GM19238 (cell line): Measurements from ENCODE around the gene ARHGAP26.

Experiments
- DNase-seq: peaks from one replicate; pipeline ENCODE4 v3.0.0; 2011; ENCODE audit warnings: low spot score; ENCODE audit not compliant: insufficient read length

ARHGAP26 gene

DNA sequence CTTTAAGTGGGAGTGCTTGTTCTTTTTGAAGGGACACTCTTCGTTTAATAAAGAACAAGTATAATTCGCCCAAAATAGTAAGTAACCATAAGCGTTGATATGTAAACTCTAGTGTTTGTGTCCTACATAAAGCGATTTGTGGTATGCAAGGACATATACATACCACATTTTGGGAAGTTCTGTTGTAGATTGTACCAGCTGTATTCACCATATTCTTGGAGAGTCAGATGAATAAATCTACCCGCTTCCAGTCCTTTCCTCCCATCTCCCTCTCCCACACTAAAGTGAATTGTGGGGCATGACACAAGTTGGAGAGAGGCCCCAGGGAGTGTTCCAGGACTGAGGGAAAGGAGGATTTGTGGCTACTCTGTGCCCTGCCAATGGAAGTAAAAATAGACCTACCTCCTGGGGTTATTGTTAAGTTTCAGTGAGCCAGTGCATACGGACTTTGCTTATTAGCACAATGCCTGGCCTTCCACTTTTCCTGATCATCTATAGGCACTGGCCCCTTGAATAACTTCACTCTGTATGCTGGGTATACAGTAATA lies 40.6 kb downstream of the ARHGAP26 start:
- DNase-seq = no peak

DNA sequence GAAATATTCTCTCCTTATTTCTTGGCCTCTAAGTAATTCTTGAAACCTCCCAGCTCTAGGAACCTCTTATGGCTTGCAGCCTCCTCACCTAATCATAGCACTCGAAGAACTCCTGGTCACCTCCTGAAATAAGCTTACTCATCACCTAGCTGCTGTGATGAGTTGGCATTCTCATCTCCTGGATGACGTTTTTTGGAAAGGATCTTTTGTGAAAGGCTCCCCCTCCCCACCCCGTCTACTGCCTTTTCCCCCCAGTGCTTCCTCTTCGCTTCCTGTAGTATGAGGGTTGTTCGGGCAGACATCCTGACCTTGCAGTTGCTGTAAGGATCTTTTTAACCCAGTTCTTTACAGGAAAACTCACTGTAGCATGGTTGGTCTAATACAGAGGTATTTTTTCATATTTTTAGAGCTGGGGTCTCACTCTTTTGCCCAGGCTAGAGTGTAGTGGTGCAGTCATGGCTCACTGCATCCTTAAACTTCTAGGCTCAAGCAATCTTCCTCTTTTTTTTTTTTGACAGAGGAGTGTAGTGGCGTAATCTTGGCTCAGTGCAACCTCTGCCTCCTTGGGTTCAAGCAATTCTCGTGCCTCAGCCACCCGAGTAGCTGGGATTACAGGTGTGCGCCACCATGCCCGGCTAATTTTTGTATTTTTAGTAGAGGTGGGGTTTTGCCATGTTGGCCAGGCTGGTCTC lies 41.8 kb downstream of the ARHGAP26 start:
- no peak for DNase-seq

DNA sequence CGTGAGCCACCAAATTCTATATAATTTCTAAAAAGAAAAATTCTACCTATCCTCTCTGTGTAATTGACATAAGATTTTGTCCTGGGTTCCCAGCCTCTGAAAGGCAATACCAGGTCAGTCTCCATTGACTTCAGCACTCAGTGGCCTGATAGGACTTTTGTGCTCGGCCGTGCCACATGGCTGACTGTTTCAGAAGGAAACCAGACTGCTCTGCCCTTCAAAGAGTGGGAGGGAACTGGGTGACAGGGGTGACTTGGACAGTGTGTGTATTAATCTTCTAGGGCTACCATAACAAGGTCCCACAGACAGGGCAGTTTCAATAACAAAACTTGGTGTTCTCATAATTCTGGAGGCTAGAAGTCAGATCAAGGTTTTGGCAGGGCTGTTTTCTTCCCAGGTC lies 43.0 kb downstream of the ARHGAP26 start:
- no peak for DNase-seq

DNA sequence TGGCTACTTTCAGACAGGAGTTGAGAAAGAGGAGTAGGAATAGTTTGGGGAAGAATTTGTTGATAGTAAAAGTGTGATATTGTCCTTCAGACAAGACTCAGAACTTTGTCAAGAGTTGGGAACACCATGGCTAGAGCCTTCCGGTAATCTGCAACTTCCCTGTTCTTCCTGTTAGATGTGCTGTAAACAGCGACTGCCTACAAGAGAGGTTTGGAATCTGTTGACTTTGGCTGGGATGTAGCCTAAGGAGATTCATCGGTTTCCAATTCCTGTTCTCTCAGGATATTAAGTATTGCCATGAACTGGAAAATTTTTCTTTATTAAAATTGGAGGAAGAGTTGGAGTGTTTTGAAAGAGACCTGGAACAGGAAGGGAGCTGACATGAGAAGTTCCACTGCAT lies 43.9 kb downstream of the ARHGAP26 start:
- DNase-seq = no peak

DNA sequence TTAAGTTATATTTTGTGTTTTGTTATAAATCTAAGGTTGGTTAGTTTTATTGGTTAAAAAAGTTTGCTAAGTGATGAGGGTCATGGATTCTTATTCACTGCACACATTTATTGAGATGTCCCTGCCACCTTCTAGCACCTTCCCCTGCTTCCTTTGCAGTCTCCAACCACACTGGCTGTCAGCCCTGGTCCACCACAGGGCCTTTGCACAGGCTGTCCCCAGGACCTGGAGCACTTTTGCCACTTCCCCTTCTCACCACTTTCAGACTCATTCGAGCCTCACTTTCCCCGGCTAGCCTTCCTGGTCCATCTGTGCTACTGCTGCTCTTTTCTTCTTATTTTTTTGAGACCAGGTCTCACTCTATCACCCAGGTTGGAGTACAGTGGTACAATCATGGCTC lies 45.3 kb downstream of the ARHGAP26 start:
- no peak for DNase-seq

GRCh38 chr5:142816531-142817430 lies 46.6 kb downstream of the ARHGAP26 start:
- no peak for DNase-seq

- no peak for DNase-seq
Observed at GRCh38 chr5:142817949-142818431, 47.8 kb downstream of the ARHGAP26 start.

- no peak for DNase-seq
Observed at GRCh38 chr5:142819292-142819691, 49.1 kb downstream of the ARHGAP26 start.

DNA sequence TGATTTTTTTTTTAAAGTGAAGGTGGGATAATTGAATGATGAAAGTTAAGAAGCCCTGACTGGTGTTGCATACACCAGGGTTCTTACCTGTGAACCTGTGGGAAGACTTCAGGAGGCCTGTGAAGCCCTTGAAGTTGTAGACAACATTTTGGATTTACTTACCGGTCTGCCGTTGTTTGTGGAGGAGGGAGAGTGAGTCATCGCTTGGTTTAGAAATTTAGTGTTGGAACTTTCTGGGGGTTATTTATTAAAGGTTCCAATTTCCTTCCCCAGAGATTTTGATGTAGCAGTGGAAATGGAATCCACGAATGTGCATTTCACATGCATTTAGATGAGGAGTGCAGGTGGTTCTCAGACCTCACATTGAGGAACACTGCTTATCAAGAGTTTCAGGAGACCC lies 49.6 kb downstream of the ARHGAP26 start:
- no peak for DNase-seq

- no peak for DNase-seq
Observed at GRCh38 chr5:142820447-142820846, 50.3 kb downstream of the ARHGAP26 start.

- DNase-seq = no peak
Observed at GRCh38 chr5:142821034-142821732, 51.0 kb downstream of the ARHGAP26 start.

- no peak for DNase-seq
Observed at GRCh38 chr5:142821733-142822487, 51.7 kb downstream of the ARHGAP26 start.

- no peak for DNase-seq
Observed at GRCh38 chr5:142823126-142823525, 52.9 kb downstream of the ARHGAP26 start.

GRCh38 chr5:142823806-142824205 lies 53.6 kb downstream of the ARHGAP26 start:
- no peak for DNase-seq

- no peak for DNase-seq
Observed at GRCh38 chr5:142824391-142824790, 54.2 kb downstream of the ARHGAP26 start.

GRCh38 chr5:142825378-142826089 lies 55.4 kb downstream of the ARHGAP26 start:
- DNase-seq = no peak

DNA sequence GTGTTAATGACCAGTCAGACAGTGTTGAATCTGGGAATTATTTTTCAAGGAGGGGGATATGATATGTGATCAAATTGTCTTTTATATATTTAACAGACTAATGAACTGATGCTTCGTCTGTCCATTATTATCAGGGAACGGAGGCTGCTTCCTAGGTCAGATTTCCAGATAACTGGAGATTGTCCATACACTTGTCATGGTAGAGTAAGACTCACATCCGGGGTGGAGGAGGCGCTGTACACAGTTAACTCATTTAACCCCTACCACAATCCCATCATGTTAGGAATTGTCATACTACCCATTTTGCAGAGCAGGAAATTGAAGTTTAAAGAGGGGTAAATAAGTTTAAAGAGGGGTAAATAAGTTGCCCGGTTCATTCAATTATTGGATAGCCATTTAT lies 55.9 kb downstream of the ARHGAP26 start:
- no peak for DNase-seq

GRCh38 chr5:142826741-142827492 lies 56.7 kb downstream of the ARHGAP26 start:
- DNase-seq = no peak

GRCh38 chr5:142827934-142828576 lies 57.9 kb downstream of the ARHGAP26 start:
- DNase-seq = no peak
